ENCODE results near the gene UBE2N. TPM values are rescaled to one million over a fixed set of nuclear protein-coding genes. Genes with fewer than 3 reads are reported as not detected.

UBE2N gene
- total RNA-seq, 4 donors from 2014 or later = 2.0 to 39.0 (median 22.3) TPM

DNA sequence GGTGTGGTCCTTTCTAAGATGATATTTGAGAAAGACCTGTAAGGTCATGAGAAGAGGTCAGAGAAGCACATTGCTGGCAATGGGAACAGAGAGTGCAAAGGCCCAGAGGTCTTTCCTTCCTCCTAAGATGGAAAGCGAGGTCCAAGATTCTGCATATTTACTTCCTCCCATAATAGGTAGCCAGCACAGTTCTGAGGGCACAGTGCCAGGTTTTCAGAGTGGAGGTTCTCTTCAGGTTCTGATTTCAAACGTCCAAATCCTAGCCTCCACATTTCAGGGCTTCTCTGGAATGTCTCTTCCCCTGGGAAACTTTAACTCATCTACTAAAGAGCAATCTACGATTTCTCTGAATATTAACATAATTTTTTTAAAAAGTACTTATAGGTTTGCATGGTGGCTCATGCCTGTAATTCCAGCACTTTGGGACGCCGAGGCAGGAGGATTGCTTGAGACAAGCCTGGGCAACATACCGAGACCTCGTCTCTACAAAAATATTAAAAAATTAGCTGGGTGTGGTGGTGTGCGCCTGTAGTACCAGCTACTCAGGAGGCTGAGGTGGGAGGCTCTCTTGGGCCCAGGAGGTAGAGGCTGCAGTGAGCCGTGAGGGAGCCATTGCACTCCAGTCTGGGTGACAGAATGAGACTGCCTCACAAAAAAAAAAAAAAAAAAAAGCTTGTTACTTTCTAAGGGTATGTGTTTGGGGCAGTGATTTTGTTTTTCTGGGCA is 25.0 kb upstream of the UBE2N start:
- in situ Hi-C loops (cut with MboI; ENCODE audit: low pct_ligation_motif_present in 1 of 4, low pct_unique_long_range_greater_than_20kb in 1 of 4, low sequenced_read_pairs in 3 of 4) = no loop called here

DNA sequence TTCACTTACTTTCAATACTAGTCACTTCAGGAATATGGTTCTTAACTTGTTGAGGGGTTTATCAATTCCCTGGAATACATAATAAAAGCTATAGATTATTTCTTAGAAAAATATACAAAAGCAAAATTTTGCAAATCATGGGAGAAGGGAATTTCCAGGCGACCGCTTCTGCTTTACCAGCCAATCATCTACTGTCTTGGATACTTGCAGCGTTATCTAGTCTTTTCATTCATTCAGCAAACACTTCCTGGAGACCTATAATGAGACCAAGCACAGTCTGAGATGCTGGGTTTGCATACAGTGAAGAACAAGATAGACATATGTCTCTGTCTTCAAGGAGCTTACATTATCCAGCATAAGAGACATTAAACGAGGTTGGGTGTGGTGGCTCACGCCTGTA is 24.1 kb upstream of the UBE2N start:
- WGBS, 2 donors (ENCODE audit: low coverage in 1 of 2) = 85 to 96% methylated on average over 3 to 5 of the region's 5 CpGs
- no peak for TF ChIP-seq EP300 (IDR thresholded peaks at IDR 0.05; ENCODE audit: low read depth)
- TF ChIP-seq, protein P1, sequence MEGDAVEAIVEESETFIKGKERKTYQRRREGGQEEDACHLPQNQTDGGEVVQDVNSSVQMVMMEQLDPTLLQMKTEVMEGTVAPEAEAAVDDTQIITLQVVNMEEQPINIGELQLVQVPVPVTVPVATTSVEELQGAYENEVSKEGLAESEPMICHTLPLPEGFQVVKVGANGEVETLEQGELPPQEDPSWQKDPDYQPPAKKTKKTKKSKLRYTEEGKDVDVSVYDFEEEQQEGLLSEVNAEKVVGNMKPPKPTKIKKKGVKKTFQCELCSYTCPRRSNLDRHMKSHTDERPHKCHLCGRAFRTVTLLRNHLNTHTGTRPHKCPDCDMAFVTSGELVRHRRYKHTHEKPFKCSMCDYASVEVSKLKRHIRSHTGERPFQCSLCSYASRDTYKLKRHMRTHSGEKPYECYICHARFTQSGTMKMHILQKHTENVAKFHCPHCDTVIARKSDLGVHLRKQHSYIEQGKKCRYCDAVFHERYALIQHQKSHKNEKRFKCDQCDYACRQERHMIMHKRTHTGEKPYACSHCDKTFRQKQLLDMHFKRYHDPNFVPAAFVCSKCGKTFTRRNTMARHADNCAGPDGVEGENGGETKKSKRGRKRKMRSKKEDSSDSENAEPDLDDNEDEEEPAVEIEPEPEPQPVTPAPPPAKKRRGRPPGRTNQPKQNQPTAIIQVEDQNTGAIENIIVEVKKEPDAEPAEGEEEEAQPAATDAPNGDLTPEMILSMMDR (IDR thresholded peaks at IDR 0.05) = no peak
- TF ChIP-seq POLR2AphosphoS5 (IDR thresholded peaks at IDR 0.05) = no peak
- no peak for TF ChIP-seq POLR2A (IDR thresholded peaks at IDR 0.05)
- Histone ChIP-seq H3K27ac (no peak overlapping the region), H3K27me3 (no peaks in the 10 kb centered on the region), H3K9me3 (no peaks in the 10 kb centered on the region), H3K36me3 (peaks cover 0 to 7% (median 2%) of the 10 kb centered on the region in 4 donors), H3K4me1 (peaks cover 13 to 27% (median 22%) of the 10 kb centered on the region in 4 donors), H3K4me3 (no peak overlapping the region)
- no peak for DNase-seq
- in situ Hi-C loops (cut with MboI; ENCODE audit: low pct_ligation_motif_present in 1 of 4, low pct_unique_long_range_greater_than_20kb in 1 of 4, low sequenced_read_pairs in 3 of 4) = no loop called here
- intact Hi-C loops (cut with DNase I; ENCODE audit: low total_unique reads) = no loop called here

More for the DNA sequence above, 25.0 kb upstream of the UBE2N start:
- Histone ChIP-seq H3K9me3 (no peaks in the 10 kb centered on the region), H3K27me3 (no peaks in the 10 kb centered on the region), H3K4me1 (peaks cover 13 to 27% (median 22%) of the 10 kb centered on the region in 4 donors), H3K36me3 (peaks cover 0 to 8% (median 3%) of the 10 kb centered on the region in 4 donors), H3K4me3 (peak overlapping the region in 3 of 4 donors; percentile 69 to 86 (median 82)), H3K27ac (peak overlapping the region; percentile 88 to 97 (median 94))
- intact Hi-C loops (cut with DNase I; ENCODE audit: low total_unique reads) = no loop called here
- WGBS, 2 donors (ENCODE audit: low coverage in 1 of 2) = 84 to 94% methylated on average over 7 to 9 of the region's 9 CpGs
- TF ChIP-seq POLR2A (IDR thresholded peaks at IDR 0.05) (no peak), POLR2AphosphoS5 (IDR thresholded peaks at IDR 0.05) (no peak), EP300 (IDR thresholded peaks at IDR 0.05; ENCODE audit: low read depth) (no peak)
- TF ChIP-seq, protein P1 (IDR thresholded peaks at IDR 0.05) = no peak
- DNase-seq = no peak

DNA sequence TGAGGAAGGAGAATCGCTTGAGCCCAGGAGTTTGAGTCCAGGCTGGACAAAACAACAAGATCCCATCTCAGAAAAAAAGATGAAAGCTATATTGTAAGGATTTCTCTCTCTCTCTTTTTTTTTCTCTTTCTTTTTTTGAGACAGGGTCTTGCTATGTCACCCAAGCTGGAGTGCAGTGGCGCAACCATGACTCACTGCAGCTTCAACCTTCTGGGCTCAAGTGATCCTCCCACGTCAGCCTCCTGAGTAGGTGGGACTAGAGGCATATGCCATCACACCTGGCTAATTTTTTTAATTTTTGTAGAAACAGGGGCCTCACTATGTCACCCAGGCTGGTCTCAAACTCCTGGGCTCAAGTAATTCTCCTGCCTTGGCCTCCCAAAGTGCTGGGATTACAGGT is 19.8 kb upstream of the UBE2N start:
- in situ Hi-C loops (cut with MboI; ENCODE audit: low pct_ligation_motif_present in 1 of 4, low pct_unique_long_range_greater_than_20kb in 1 of 4, low sequenced_read_pairs in 3 of 4) = no loop called here

DNA sequence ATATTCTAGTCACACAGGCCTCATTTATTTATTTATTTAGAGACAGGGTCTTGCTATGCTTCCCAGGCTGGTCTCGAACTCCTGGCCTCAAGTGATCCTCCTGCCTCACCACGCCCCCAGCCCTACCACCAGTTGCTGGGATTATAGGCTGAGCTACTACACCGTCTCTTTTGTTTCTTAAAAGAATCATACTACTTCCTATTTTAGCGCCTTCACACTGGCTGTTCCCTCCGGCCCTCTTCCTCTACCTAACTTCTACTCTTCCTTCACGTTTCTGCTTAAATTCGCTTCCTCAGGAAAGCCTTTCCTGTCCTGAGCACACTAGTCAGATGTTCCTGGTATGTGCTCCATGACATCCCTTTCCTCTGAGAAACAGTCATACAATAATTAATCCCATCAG is 19.2 kb upstream of the UBE2N start:
- Histone ChIP-seq H3K27me3 (no peaks in the 10 kb centered on the region), H3K36me3 (no peaks in the 10 kb centered on the region), H3K27ac (no peak overlapping the region), H3K4me1 (no peaks in the 10 kb centered on the region), H3K9me3 (no peaks in the 10 kb centered on the region), H3K4me3 (no peak overlapping the region)
- intact Hi-C loops (cut with DNase I; ENCODE audit: low total_unique reads) (no loop called here), in situ Hi-C loops (cut with MboI; ENCODE audit: low pct_ligation_motif_present in 1 of 4, low pct_unique_long_range_greater_than_20kb in 1 of 4, low sequenced_read_pairs in 3 of 4) (no loop called here)
- no peak for DNase-seq
- WGBS, 2 donors (ENCODE audit: low coverage in 1 of 2) = 77 to 83% methylated on average over 7 of the region's 7 CpGs
- TF ChIP-seq POLR2A (IDR thresholded peaks at IDR 0.05) (no peak), POLR2AphosphoS5 (IDR thresholded peaks at IDR 0.05) (no peak), EP300 (IDR thresholded peaks at IDR 0.05; ENCODE audit: low read depth) (no peak)
- TF ChIP-seq, protein P1 (IDR thresholded peaks at IDR 0.05) = no peak

More for the DNA sequence above, 19.8 kb upstream of the UBE2N start:
- WGBS, 2 donors (ENCODE audit: low coverage in 1 of 2) = 81 to 94% methylated on average over 3 of the region's 3 CpGs
- intact Hi-C loops (cut with DNase I; ENCODE audit: low total_unique reads) = no loop called here
- no peak for DNase-seq
- no peaks in the 10 kb centered on the region for H3K27me3 ChIP-seq
- no peaks in the 10 kb centered on the region for H3K36me3 ChIP-seq
- TF ChIP-seq POLR2AphosphoS5 (IDR thresholded peaks at IDR 0.05) (no peak), POLR2A (IDR thresholded peaks at IDR 0.05) (no peak), EP300 (IDR thresholded peaks at IDR 0.05; ENCODE audit: low read depth) (no peak)
- TF ChIP-seq, protein P1 (IDR thresholded peaks at IDR 0.05) = no peak
- H3K9me3 ChIP-seq = no peaks in the 10 kb centered on the region
- no peak overlapping the region for H3K4me3 ChIP-seq
- no peaks in the 10 kb centered on the region for H3K4me1 ChIP-seq
- no peak overlapping the region for H3K27ac ChIP-seq

All from transverse colon (tissue), 4 donors.